Spleen (tissue), 13 donors: ENCODE data around the gene CBR1. TPM values are rescaled to one million over a fixed set of nuclear protein-coding genes. Genes with fewer than 3 reads are reported as not detected.

Source experiments
- DNase-seq: peaks from one replicate; pipeline ENCODE4 v3.0.0-alpha.2; 2020
- H3K27ac ChIP-seq, 8 donors: fragments of 200-600 bp; sonication (generic) in 7 of 8; 1 replicate in 4 of 8; 2 replicates in 4 of 8; pipeline versions ENCODE4 v1.5.0 to v1.8.0; 2016 to 2021; ENCODE audit warnings: inconsistent platforms in 4 of 8, mild to moderate bottlenecking in 4 of 8, moderate library complexity in 1 of 8
- H3K27me3 ChIP-seq, 7 donors: fragments of 200-600 bp; sonication (generic) in 6 of 7; replicated peaks in 1 of 7; 1 replicate in 4 of 7; 2 replicates in 3 of 7; pipeline versions ENCODE4 v1.5.0 to v1.8.0; 2016 to 2021; ENCODE audit warnings: inconsistent platforms in 3 of 7, mild to moderate bottlenecking in 1 of 7
- H3K36me3 ChIP-seq, 6 donors: fragments of 200-600 bp; sonication (generic) in 5 of 6; 1 replicate in 4 of 6; 2 replicates in 2 of 6; pipeline versions ENCODE4 v1.5.0 to v1.8.0; 2016 to 2021; ENCODE audit warnings: inconsistent platforms in 2 of 6
- H3K4me1 ChIP-seq, 6 donors: fragments of 200-600 bp; sonication (generic) in 5 of 6; 1 replicate in 3 of 6; 2 replicates in 3 of 6; pipeline versions ENCODE4 v1.5.0 to v1.8.0; 2016 to 2021; ENCODE audit warnings: inconsistent platforms in 3 of 6
- H3K4me3 ChIP-seq, 8 donors: fragments of 200-600 bp; sonication (generic) in 7 of 8; 1 replicate in 4 of 8; 2 replicates in 4 of 8; pipeline versions ENCODE4 v1.5.0 to v1.8.0; 2016 to 2021; ENCODE audit warnings: inconsistent platforms in 4 of 8, mild to moderate bottlenecking in 4 of 8, moderate library complexity in 2 of 8
- H3K9me3 ChIP-seq, 8 donors: fragments of 200-600 bp; sonication (generic) in 7 of 8; 1 replicate in 4 of 8; 2 replicates in 4 of 8; pipeline versions ENCODE4 v1.5.0 to v1.8.0; 2016 to 2021; ENCODE audit warnings: inconsistent platforms in 4 of 8
- CTCF ChIP-seq, 11 experiments: fragments of 200-600 bp in 7 of 11; fragments of 450-650 bp in 4 of 11; sonication (generic) in 4 of 11; IDR thresholded peaks in 8 of 11; conservative IDR thresholded peaks in 3 of 11; 1 replicate in 7 of 11; 2 replicates in 4 of 11; pipeline versions ENCODE4 v1.4.0 to v1.8.0; 2016 to 2021; ENCODE audit warnings: antibody characterized with exemption in 11 of 11, inconsistent platforms in 4 of 11, mild to moderate bottlenecking in 1 of 11
- POLR2A ChIP-seq, 3 donors: fragments of 450-650 bp; IDR thresholded peaks; one replicate each; pipeline ENCODE4 v1.5.1; 2017; ENCODE audit warnings: antibody characterized with exemption in 3 of 3, mild to moderate bottlenecking in 1 of 3
- POLR2AphosphoS5 ChIP-seq, 3 donors: sonication (generic); formaldehyde crosslinking; IDR thresholded peaks; one replicate each; pipeline ENCODE4 v1.5.1; 2017; ENCODE audit warnings: antibody characterized with exemption in 3 of 3
- WGBS, 5 donors: extraction: QIAGEN DNeasy Blood & Tissue Kit in 3 of 5; methylation state at CpG; one replicate each; pipeline versions ENCODE4 v1.1.5 to v1.1.7; 2013 to 2018; 5-methylcytosine and 5-hydroxymethylcytosine counted together
- intact Hi-C: fragments of 100-400 bp; cut with DNase I; formaldehyde crosslinking; loops from one replicate; pipeline ENCODE4 v1.15.0; 2023; ENCODE audit warnings: low total_unique reads
- long read RNA-seq, 2 donors: transcript quantifications; one replicate each; lab custom pipeline, GENCODE V29; 2026
- polyA plus RNA-seq, 3 donors: library from polyadenylated mRNA; stranded (reverse); fragments of 200-250 nt; gene quantifications; one replicate each; pipeline ENCODE4 v1.2.1, GENCODE V29; 2013
- total RNA-seq, 7 donors: library from RNA; depleted of rRNA in 3 of 7; stranded (reverse); fragments of >200 nt in 3 of 7; fragmentation: NEBNext Ultra II Directional in 4 of 7; extraction: Animal tissue kit (Norgen Biotek cat#: 25700) in 4 of 7; gene quantifications; one replicate each; pipeline versions ENCODE4 v1.1.0 to v1.2.1, GENCODE V29; 2016 to 2021
- donor health status: healthy with polysubstance abuse.
- donor health status: DM: no; HTN: no; CAD: no; lungs with moderate emphysema.
- donor health status: DM: no; HTN: no; CAD: no.
- donor health status: Bipolar disorder and iron deficiency.
- donor health status: healthy.
- donor health status: DM: no; HTN: no; CAD: no.
- donor health status: DM: yes; HTN: yes; CAD: no.

The CBR1 gene
- total RNA-seq (100 to 1,000 TPM in 1 of 7 donors, 10 to 100 TPM in 6; 30.7 to 128 (median 38.4) TPM), polyA plus RNA-seq (10 to 100 TPM; 31.6 to 63.0 (median 52.7) TPM)
- long read RNA-seq, donor 1, transcript CBR1-201 (3 exons, 1,293 nt), result major isoform, 18 of 23 reads
- long read RNA-seq, donor 1, partial matches to known transcripts, result 5 of 23 reads
- long read RNA-seq, donor 1, other reads (novel, unspliced or antisense), result 0 of 23 reads
- long read RNA-seq, donor 2, transcript CBR1-201 (3 exons, 1,293 nt), result major isoform, 24 of 24 reads
- long read RNA-seq, donor 2, partial matches to known transcripts, result 0 of 24 reads
- long read RNA-seq, donor 2, other reads (novel, unspliced or antisense), result 0 of 24 reads

GRCh38 chr21:36069713-36070583 lies at the start of gene CBR1:
CBR1 (plus strand) TSS chr21:36070024; CDS start chr21:36070116, 92 bp downstream.
- peak; percentile 97 for DNase-seq
- no peaks in the 10 kb centered on the region for H3K27me3 ChIP-seq
- H3K9me3 ChIP-seq, result peaks cover 3 to 17% (median 14%) of the 10 kb centered on the region in 8 donors
- peak within 1 kb of the TSS in 7 of 8 donors; percentile 72 to 90 (median 80) for H3K27ac ChIP-seq
- TF ChIP-seq CTCF (IDR thresholded peaks at IDR 0.05 in 8 of 11, conservative IDR thresholded peaks at IDR 0.05 in 3 of 11), result peak in 5 of 11 experiments; percentile 6 to 53 (median 32)
- peak; percentile 89 to 95 (median 95) for TF ChIP-seq POLR2AphosphoS5 (IDR thresholded peaks at IDR 0.05)
- TF ChIP-seq POLR2A (IDR thresholded peaks at IDR 0.05), result peak in 2 of 3 donors; percentile 44 to 74
- peaks cover 0 to 33% (median 9%) of the 10 kb centered on the region in 6 donors for H3K36me3 ChIP-seq
- intact Hi-C loops, result no loop called here
- peak within 1 kb of the TSS; percentile 51 to 96 (median 78) for H3K4me3 ChIP-seq
- H3K4me1 ChIP-seq, result peaks cover 21 to 59% (median 30%) of the 10 kb centered on the region in 6 donors
- WGBS, 5 donors, result 1 to 3% (median 1%) methylated on average over 45 to 71 of the region's 71 CpGs

DNA sequence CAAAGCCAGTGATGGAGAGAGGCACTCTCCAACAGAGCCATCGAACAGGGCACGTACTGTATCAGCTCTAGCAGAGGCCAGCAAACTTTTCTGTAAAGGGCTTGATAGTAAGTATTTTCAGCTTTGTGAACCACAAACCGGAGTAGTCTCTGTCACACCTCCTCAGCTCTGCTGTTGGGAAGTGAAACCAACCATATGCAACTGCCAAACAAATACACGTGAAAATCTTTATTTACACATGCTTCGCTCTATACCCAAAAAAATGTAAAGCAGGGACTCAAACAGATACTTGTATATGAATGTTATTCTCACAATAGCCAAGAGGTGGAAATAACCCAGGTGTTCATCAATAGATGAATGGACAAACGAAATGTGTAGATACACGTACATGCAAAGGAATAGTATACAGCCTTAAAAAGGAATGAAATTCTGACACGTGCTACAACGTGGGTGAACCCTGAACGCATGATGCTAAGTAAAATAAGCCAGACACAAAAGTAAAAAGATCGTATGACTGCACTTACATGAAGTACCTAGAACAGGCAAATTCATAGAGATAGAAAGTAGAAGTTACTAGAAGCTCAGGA lies 48.5 kb upstream of the CBR1 start:
- Histone ChIP-seq H3K9me3 (peaks cover 0 to 3% (median 0%) of the 10 kb centered on the region in 8 donors), H3K4me3 (no peak overlapping the region), H3K36me3 (no peaks in the 10 kb centered on the region), H3K27ac (no peak overlapping the region), H3K4me1 (peaks cover 0 to 8% (median 0%) of the 10 kb centered on the region in 6 donors), H3K27me3 (no peaks in the 10 kb centered on the region)
- no peak for DNase-seq
- WGBS, 5 donors, result 77 to 88% (median 84%) methylated on average over 11 of the region's 11 CpGs
- TF ChIP-seq POLR2A (IDR thresholded peaks at IDR 0.05) (no peak), POLR2AphosphoS5 (IDR thresholded peaks at IDR 0.05) (no peak), CTCF (IDR thresholded peaks at IDR 0.05 in 8 of 11, conservative IDR thresholded peaks at IDR 0.05 in 3 of 11) (no peak)
- intact Hi-C loops, result loop anchor here (10.0 kb wide), 1 partner anchor 1277 kb away; no protein-coding TSS in a partner anchor

- TF ChIP-seq CTCF (IDR thresholded peaks at IDR 0.05 in 8 of 11, conservative IDR thresholded peaks at IDR 0.05 in 3 of 11) (no peak), POLR2A (IDR thresholded peaks at IDR 0.05) (no peak), POLR2AphosphoS5 (IDR thresholded peaks at IDR 0.05) (no peak)
- peaks cover 0 to 3% (median 0%) of the 10 kb centered on the region in 8 donors for H3K9me3 ChIP-seq
- H3K4me1 ChIP-seq, result peaks cover 0 to 8% (median 0%) of the 10 kb centered on the region in 6 donors
- intact Hi-C loops, result loop anchor here (10.0 kb wide), 1 partner anchor 1278 kb away; no protein-coding TSS in a partner anchor
- H3K36me3 ChIP-seq, result no peaks in the 10 kb centered on the region
- H3K4me3 ChIP-seq, result no peak overlapping the region
- no peaks in the 10 kb centered on the region for H3K27me3 ChIP-seq
- DNase-seq, result no peak
- WGBS, 5 donors, result 38 to 57% (median 47%) methylated on average over 6 of the region's 6 CpGs
- H3K27ac ChIP-seq, result peak overlapping the region in 2 of 8 donors; percentile 20 to 33
Observed at GRCh38 chr21:36022427-36023091, 47.3 kb upstream of the CBR1 start.
